Left ventricle myocardium inferior (tissue), 1 donor: ENCODE measurements around the gene F2. TPM values are rescaled to one million over a fixed set of nuclear protein-coding genes. Genes with fewer than 3 reads are reported as not detected.

Experiments
- DNase-seq: peaks from one replicate; pipeline ENCODE4 v3.0.0-alpha.2; 2020
- H3K27ac ChIP-seq: fragments of 200-600 bp; replicated peaks from 2 replicates; pipeline ENCODE4 v1.8.0; 2021
- H3K27me3 ChIP-seq: fragments of 200-600 bp; 2 replicates; pipeline ENCODE4 v1.8.0; 2021; ENCODE audit warnings: low read depth
- H3K36me3 ChIP-seq: fragments of 200-600 bp; 2 replicates; pipeline ENCODE4 v1.8.0; 2021
- H3K4me1 ChIP-seq: fragments of 200-600 bp; 2 replicates; pipeline ENCODE4 v1.8.0; 2021
- H3K4me3 ChIP-seq: fragments of 200-600 bp; 2 replicates; pipeline ENCODE4 v1.8.0; 2021; ENCODE audit warnings: mild to moderate bottlenecking, moderate library complexity
- H3K9me3 ChIP-seq: fragments of 200-600 bp; replicated peaks from 2 replicates; pipeline ENCODE4 v1.8.0; 2021
- intact Hi-C: fragments of 100-400 bp; cut with micrococcal nuclease; formaldehyde crosslinking; loops from one replicate; pipeline ENCODE4 v1.11.0; 2022
- total RNA-seq: library from RNA; stranded (reverse); fragmentation: NEBNext Ultra II Directional; extraction: Animal tissue kit (Norgen Biotek cat#: 25700); gene quantifications from one replicate; pipeline ENCODE4 v1.2.1, GENCODE V29; 2021
- TF ChIP-seq, protein P1 (sequence below): fragments of 200-600 bp; IDR thresholded peaks from 2 replicates; pipeline ENCODE4 v1.8.0; 2021; ENCODE audit warnings: antibody characterized with exemption, mild to moderate bottlenecking, borderline replicate concordance
- donor health status: DM: no; HTN: yes; CAD: no; lungs with severe emphysema.

Gene F2
- total RNA-seq, 1 donor from 2014 or later = not detected

- intact Hi-C loops = no loop called here
- H3K36me3 ChIP-seq = peaks cover 78% of the 10 kb centered on the region
- TF ChIP-seq, protein P1, sequence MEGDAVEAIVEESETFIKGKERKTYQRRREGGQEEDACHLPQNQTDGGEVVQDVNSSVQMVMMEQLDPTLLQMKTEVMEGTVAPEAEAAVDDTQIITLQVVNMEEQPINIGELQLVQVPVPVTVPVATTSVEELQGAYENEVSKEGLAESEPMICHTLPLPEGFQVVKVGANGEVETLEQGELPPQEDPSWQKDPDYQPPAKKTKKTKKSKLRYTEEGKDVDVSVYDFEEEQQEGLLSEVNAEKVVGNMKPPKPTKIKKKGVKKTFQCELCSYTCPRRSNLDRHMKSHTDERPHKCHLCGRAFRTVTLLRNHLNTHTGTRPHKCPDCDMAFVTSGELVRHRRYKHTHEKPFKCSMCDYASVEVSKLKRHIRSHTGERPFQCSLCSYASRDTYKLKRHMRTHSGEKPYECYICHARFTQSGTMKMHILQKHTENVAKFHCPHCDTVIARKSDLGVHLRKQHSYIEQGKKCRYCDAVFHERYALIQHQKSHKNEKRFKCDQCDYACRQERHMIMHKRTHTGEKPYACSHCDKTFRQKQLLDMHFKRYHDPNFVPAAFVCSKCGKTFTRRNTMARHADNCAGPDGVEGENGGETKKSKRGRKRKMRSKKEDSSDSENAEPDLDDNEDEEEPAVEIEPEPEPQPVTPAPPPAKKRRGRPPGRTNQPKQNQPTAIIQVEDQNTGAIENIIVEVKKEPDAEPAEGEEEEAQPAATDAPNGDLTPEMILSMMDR = no peak
- peak overlapping the region; percentile 88 for H3K27ac ChIP-seq
- H3K9me3 ChIP-seq = no peaks in the 10 kb centered on the region
- no peaks in the 10 kb centered on the region for H3K27me3 ChIP-seq
- peaks cover 55% of the 10 kb centered on the region for H3K4me1 ChIP-seq
- H3K4me3 ChIP-seq = no peak overlapping the region
- no peak for DNase-seq
Measured at GRCh38 chr11:46677991-46678740, 40.8 kb upstream of the F2 start.

- Histone ChIP-seq H3K4me3 (no peak overlapping the region), H3K9me3 (no peaks in the 10 kb centered on the region), H3K27me3 (no peaks in the 10 kb centered on the region), H3K4me1 (peaks cover 55% of the 10 kb centered on the region), H3K36me3 (peaks cover 75% of the 10 kb centered on the region), H3K27ac (peak overlapping the region; percentile 88)
- DNase-seq = no peak
- TF ChIP-seq, protein P1 = no peak
- intact Hi-C loops = no loop called here
Measured at GRCh38 chr11:46678741-46679130, 40.3 kb upstream of the F2 start.

- Histone ChIP-seq H3K9me3 (no peaks in the 10 kb centered on the region), H3K27me3 (no peaks in the 10 kb centered on the region), H3K4me1 (peaks cover 55% of the 10 kb centered on the region), H3K27ac (no peak overlapping the region), H3K4me3 (no peak overlapping the region), H3K36me3 (peaks cover 73% of the 10 kb centered on the region)
- intact Hi-C loops = no loop called here
- DNase-seq = peak; percentile 13
- TF ChIP-seq, protein P1 = no peak
Measured at GRCh38 chr11:46679241-46680163, 39.5 kb upstream of the F2 start.

DNA sequence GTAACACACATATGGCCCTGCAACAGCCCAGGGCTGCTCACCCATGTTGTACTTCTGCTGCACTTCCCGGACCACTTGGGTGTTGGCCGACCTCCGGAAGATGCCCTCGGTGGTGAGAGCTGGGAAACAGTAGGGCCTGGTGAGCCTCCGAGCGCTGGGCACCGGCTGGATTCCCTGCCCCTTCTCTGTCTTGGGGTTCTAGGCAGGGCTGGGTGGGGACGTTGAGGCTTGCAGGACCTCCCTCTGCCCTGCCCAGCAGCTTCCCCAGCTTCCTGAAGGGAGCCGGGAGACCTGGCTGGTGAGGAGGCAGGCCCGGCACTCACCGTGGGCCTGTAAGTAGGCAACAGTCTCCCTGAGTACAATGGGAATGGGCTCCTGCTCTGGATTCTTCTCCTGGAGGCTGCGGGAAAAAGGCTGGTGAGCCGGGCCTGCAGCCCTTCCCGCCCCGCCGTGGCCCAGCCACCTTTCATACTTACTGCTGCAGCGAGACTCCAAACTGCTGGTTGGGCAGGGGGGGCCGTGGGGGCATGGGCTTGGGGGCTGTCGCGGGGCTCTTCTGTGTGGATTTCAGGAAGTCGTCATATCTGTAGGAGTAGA lies 38.8 kb upstream of the F2 start:
- H3K36me3 ChIP-seq = peaks cover 79% of the 10 kb centered on the region
- intact Hi-C loops = no loop called here

DNA sequence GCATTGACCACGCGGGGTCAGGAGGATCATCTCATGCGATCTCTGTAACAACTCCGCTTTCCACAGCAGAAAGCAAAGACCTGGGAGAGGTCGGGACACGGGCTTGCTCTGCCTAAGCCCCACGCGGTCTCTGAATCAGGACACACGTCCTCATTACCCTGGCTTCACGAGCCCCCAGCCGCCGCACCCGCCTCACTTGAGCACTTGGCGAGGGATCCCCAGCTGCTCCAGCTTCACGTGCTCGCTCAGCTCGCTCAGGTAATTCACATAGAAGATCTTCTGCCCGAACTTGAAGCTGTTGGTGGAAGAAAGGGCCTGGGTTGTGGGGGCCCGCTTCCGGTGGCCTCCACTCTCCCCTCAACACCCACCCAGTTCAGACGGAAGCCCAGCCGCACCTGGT lies 38.2 kb upstream of the F2 start:
- DNase-seq = no peak
- H3K9me3 ChIP-seq = no peaks in the 10 kb centered on the region
- peaks cover 84% of the 10 kb centered on the region for H3K36me3 ChIP-seq
- H3K4me3 ChIP-seq = no peak overlapping the region
- TF ChIP-seq, protein P1 = no peak
- H3K27me3 ChIP-seq = no peaks in the 10 kb centered on the region
- intact Hi-C loops = no loop called here
- no peak overlapping the region for H3K27ac ChIP-seq
- peaks cover 55% of the 10 kb centered on the region for H3K4me1 ChIP-seq

More for the DNA sequence above, 38.8 kb upstream of the F2 start:
- Histone ChIP-seq H3K27me3 (no peaks in the 10 kb centered on the region), H3K27ac (no peak overlapping the region), H3K9me3 (no peaks in the 10 kb centered on the region), H3K4me1 (peaks cover 55% of the 10 kb centered on the region), H3K4me3 (no peak overlapping the region)
- TF ChIP-seq, protein P1 = no peak
- DNase-seq = peak; percentile 7
